ENCODE results near the gene PREX1.

The PREX1 gene

GRCh38 chr20:48742233-48742632 is 85.6 kb downstream of the PREX1 start:
- H3K27me3 ChIP-seq (ENCODE audit: insufficient read depth, poor library complexity, severe bottlenecking): no peaks in the 10 kb centered on the region
- no peak for ATAC-seq (ENCODE audit: low read depth)
- H3K27ac ChIP-seq (ENCODE audit: poor library complexity, severe bottlenecking): no peak overlapping the region
- no peaks in the 10 kb centered on the region for H3K9me3 ChIP-seq (ENCODE audit: severe bottlenecking)
- no peak for TF ChIP-seq CTCF (IDR thresholded peaks at IDR 0.05; ENCODE audit: poor library complexity, severe bottlenecking)
- no peaks in the 10 kb centered on the region for H3K4me1 ChIP-seq (ENCODE audit: insufficient read depth, poor library complexity, severe bottlenecking)
- DNase-seq (ENCODE audit: low spot score): no peak
- H3K4me3 ChIP-seq (ENCODE audit: severe bottlenecking): no peak overlapping the region
- H3K36me3 ChIP-seq (ENCODE audit: low read depth): no peaks in the 10 kb centered on the region

- no peaks in the 10 kb centered on the region for H3K27me3 ChIP-seq (ENCODE audit: insufficient read depth, poor library complexity, severe bottlenecking)
- no peak overlapping the region for H3K4me3 ChIP-seq (ENCODE audit: severe bottlenecking)
- DNase-seq (ENCODE audit: low spot score) (no peak), ATAC-seq (ENCODE audit: low read depth) (no peak)
- H3K9me3 ChIP-seq (ENCODE audit: severe bottlenecking): no peaks in the 10 kb centered on the region
- no peaks in the 10 kb centered on the region for H3K4me1 ChIP-seq (ENCODE audit: insufficient read depth, poor library complexity, severe bottlenecking)
- H3K36me3 ChIP-seq (ENCODE audit: low read depth): no peaks in the 10 kb centered on the region
- TF ChIP-seq CTCF (IDR thresholded peaks at IDR 0.05; ENCODE audit: poor library complexity, severe bottlenecking): no peak
- no peak overlapping the region for H3K27ac ChIP-seq (ENCODE audit: poor library complexity, severe bottlenecking)
Measured at GRCh38 chr20:48741669-48742068, 86.1 kb downstream of the PREX1 start.

GRCh38 chr20:48740712-48741111 is 87.1 kb downstream of the PREX1 start:
- H3K4me1 ChIP-seq (ENCODE audit: insufficient read depth, poor library complexity, severe bottlenecking): no peaks in the 10 kb centered on the region

GRCh38 chr20:48740292-48740649 is 87.5 kb downstream of the PREX1 start:
- Histone ChIP-seq H3K36me3 (ENCODE audit: low read depth) (no peaks in the 10 kb centered on the region), H3K4me3 (ENCODE audit: severe bottlenecking) (no peak overlapping the region), H3K4me1 (ENCODE audit: insufficient read depth, poor library complexity, severe bottlenecking) (no peaks in the 10 kb centered on the region), H3K27me3 (ENCODE audit: insufficient read depth, poor library complexity, severe bottlenecking) (no peaks in the 10 kb centered on the region), H3K27ac (ENCODE audit: poor library complexity, severe bottlenecking) (no peak overlapping the region), H3K9me3 (ENCODE audit: severe bottlenecking) (no peaks in the 10 kb centered on the region)
- TF ChIP-seq CTCF (IDR thresholded peaks at IDR 0.05; ENCODE audit: poor library complexity, severe bottlenecking): no peak
- DNase-seq (ENCODE audit: low spot score) (no peak), ATAC-seq (ENCODE audit: low read depth) (no peak)

More at GRCh38 chr20:48740712-48741111, 87.1 kb downstream of the PREX1 start:
- H3K9me3 ChIP-seq (ENCODE audit: severe bottlenecking): no peaks in the 10 kb centered on the region
- no peaks in the 10 kb centered on the region for H3K36me3 ChIP-seq (ENCODE audit: low read depth)
- DNase-seq (ENCODE audit: low spot score) (no peak), ATAC-seq (ENCODE audit: low read depth) (no peak)
- H3K4me3 ChIP-seq (ENCODE audit: severe bottlenecking): no peak overlapping the region
- no peak overlapping the region for H3K27ac ChIP-seq (ENCODE audit: poor library complexity, severe bottlenecking)
- no peaks in the 10 kb centered on the region for H3K27me3 ChIP-seq (ENCODE audit: insufficient read depth, poor library complexity, severe bottlenecking)
- no peak for TF ChIP-seq CTCF (IDR thresholded peaks at IDR 0.05; ENCODE audit: poor library complexity, severe bottlenecking)

GRCh38 chr20:48739395-48740291 is 88.2 kb downstream of the PREX1 start:
- Histone ChIP-seq H3K27me3 (ENCODE audit: insufficient read depth, poor library complexity, severe bottlenecking) (no peaks in the 10 kb centered on the region), H3K27ac (ENCODE audit: poor library complexity, severe bottlenecking) (no peak overlapping the region), H3K36me3 (ENCODE audit: low read depth) (no peaks in the 10 kb centered on the region), H3K4me3 (ENCODE audit: severe bottlenecking) (no peak overlapping the region), H3K9me3 (ENCODE audit: severe bottlenecking) (no peaks in the 10 kb centered on the region), H3K4me1 (ENCODE audit: insufficient read depth, poor library complexity, severe bottlenecking) (no peaks in the 10 kb centered on the region)
- no peak for TF ChIP-seq CTCF (IDR thresholded peaks at IDR 0.05; ENCODE audit: poor library complexity, severe bottlenecking)
- no peak for ATAC-seq (ENCODE audit: low read depth)
- no peak for DNase-seq (ENCODE audit: low spot score)
